HG03354 (cell line): ENCODE results near the gene MT1X.
A peak's percentile ranks its signal among the peaks of the same experiment; 100 is the strongest.

Source experiments
- ATAC-seq: cut with Tn5 transposase; IDR thresholded peaks from one replicate; pipeline ENCODE4 v1.9.1; 2021; ENCODE audit warnings: mild to moderate bottlenecking; ENCODE audit not compliant: unreplicated experiment, poor library complexity, severe bottlenecking

MT1X gene

GRCh38 chr16:56681939-56682702, at the start of gene MT1X:
Gene MT1X, plus strand, starts transcription at chr16:56682470. Its CDS starts 71 bp downstream, at chr16:56682541.
- ATAC-seq: peak; percentile 99

GRCh38 chr16:56632848-56633365, 49.4 kb upstream of the MT1X start:
- ATAC-seq: no peak

- no peak for ATAC-seq
These were observed 48.7 kb upstream of the MT1X start for GRCh38 chr16:56633535-56633934.

DNA sequence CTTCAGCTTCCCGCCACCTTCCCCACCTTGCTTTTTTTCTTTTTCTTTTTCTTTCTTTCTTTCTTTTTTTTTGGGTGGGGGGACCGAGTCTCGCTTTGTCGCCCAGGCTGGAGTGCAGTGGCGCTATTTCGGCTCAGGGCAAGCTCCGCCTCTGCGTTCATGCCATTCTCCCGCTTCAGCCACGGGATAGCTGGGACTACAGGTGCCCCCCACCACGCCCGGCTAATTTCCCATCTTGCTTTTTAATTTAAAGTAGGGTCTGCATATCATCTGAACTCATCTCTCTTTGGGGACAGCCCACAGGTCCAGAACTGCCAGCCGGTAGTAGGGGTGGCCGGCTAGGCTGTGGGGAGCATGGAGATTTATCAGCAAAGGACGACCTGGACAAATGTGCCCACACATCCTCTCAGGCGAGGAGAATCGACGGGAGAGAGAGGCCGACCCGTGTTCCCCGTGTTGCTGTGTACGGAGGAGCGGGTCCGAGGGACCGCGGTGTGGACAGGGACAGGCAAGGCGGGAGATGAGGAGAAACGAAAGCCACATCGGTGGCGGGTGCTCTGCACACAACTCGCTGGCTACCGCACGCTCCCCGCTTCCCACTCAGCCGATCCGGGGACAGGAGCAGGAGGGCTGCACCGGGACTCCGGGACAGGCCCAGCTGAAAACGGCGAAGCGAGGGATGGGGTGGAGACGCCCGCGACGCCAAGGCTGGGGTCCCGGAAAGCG, 47.4 kb upstream of the MT1X start:
- ATAC-seq: no peak

- ATAC-seq: no peak
These were observed 46.8 kb upstream of the MT1X start for GRCh38 chr16:56635441-56635967.

DNA sequence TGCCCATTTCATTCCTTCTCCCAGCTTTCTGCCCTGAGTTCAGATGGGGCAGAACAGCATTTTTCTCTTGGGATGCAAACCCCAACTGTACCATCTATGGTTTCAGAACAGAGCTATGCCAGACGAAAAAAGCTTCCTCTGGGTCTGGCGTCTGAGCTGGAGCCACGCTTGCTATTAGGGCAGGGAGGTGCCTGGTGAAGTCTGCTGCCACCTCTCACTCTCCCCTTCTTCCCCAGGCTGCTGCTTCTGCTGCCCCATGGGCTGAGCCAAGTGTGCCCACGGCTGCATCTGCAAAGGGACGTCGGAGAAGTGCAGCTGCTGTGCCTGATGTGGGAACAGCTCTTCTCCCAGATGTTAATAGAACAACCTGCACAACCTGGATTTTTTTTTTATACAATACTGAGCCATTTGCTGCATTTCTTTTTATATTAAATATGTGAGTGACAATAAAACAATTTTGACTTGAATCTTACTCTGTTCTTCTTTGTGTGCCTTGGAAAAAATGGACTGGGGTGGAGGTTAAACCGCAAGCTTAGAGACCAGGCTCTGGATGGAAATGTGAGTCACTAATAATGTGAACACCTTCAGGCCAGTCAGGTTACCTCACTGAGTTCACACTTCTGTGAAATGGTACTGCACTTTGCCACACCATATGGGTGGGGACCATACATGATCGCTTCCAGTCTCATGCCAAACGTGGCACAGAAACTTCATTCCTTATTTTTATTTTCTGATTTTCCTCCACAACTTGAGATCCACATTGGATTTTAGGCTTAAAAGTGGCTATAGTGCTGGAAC, 45.5 kb upstream of the MT1X start:
- ATAC-seq: no peak

DNA sequence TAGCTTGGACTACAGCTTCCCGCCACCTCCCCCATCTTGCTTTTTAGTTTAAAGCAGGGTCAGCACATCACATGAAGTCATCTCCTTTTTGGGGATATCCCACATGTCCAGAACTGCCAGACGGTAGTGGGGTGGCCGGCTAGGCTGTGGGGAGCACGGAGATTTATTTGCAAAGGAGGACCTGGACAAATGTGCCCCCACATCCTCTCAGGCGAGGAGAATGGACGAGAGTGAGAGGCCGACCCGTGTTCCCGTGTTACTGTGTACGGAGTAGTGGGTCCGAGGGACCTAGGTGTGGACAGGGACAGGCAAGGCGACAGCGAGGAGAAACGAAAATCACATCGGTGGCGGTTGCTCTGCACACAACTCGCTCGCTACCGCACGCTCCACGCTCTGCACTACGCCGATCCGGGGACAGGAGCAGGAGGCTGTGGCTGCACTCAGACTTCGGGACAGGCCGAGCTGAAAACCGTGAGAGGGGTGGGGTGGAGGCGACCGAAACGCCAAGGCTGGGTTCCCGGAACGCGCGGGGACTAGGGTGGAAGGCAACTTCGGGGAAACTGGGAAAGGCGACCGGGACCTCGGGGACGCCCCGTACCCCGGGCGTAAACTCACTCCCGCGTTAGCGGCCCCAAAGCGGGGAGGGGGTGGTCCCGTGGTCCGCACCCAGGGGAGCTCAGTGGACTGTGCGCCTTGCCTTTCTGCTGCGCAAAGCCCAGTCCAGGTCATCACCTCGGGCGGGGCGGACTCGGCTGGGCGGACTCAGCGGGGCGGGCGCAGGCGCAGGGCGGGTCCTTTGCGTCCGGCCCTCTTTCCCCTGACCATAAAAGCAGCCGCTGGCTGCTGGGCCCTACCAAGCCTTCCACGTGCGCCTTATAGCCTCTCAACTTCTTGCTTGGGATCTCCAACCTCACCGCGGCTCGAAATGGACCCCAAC, 44.2 kb upstream of the MT1X start, which contains the start of gene MT1A:
MT1A (plus strand) TSS at position 853 of the 937 bp plus-strand sequence; CDS start at position 926, 73 bp downstream.
- no peak for ATAC-seq

DNA sequence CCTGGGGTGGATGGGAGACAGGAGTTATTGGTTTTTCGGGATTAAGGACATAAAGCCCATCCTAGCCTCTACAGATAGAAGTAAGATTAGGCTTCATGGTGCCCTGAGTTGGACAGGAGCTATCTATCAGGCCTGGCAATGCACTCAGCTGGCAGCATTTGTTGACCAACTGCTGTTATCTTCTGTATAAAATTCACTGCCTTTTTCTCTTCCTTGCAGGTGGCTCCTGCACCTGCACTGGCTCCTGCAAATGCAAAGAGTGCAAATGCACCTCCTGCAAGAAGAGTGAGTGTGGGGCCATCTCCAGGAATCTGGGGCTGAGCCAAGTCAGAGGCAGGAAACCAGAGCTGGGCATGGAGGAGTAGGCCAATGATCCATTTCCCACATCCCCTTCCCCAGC, 43.2 kb upstream of the MT1X start:
- no peak for ATAC-seq

DNA sequence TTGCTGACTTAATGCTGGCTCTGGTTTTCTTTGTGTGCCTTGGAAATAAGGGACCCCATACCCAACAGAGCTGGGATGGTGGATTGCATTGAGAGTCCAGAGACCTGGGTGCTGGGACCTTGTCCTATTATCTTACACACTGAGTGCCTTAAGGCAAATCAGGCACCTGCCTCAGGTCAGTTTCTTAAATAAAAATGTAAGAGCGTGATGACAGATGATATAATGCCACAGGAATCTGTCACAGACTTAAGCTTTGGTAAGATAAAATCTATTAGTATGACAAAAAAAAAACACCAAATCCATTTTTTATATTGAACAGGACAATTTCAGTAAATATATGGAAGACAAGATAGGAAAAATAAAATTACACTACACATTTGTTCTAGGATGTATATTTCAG, 42.2 kb upstream of the MT1X start:
- ATAC-seq: no peak

GRCh38 chr16:56641166-56641565, 41.1 kb upstream of the MT1X start:
- ATAC-seq: no peak

GRCh38 chr16:56643080-56643778, 39.0 kb upstream of the MT1X start:
- peak; percentile 73 for ATAC-seq

DNA sequence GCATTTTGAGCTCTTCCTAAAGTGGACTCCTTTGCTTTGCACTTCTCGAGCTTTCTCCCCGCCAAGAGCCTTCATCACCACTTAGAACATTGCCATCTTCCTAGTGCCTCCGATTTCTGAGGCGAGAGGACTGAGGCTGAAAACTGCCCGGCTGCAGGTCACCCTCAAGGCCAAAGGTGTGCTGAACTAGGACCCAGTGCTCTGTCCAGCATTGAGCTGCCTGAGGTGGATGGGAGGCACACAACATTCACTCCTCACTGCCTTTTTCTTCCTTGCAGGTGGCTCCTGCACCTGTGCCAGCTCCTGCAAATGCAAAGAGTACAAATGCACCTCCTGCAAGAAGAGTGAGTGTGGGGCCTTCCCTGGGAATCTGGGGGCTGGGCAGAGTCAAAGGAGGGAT, 38.4 kb upstream of the MT1X start:
- no peak for ATAC-seq

DNA sequence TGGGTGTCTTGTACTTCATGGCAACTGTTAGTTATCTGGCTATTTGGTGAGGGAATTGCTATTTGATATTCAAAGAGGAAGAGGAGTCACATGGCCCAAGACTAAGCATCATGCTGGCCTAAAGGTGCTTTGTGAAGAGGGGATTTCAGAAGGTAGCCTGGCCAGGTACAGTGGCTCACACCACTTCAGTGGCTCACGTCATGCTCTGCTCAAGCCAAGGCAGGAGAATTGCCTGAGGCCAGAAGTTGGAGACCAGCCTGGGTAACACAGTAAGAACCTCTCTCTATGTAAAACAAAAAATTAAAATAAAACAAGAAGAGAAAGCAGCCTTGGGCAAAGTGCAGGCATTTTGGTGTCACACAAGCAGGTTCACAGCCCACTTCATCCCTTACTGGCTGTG, 37.0 kb upstream of the MT1X start:
- no peak for ATAC-seq

DNA sequence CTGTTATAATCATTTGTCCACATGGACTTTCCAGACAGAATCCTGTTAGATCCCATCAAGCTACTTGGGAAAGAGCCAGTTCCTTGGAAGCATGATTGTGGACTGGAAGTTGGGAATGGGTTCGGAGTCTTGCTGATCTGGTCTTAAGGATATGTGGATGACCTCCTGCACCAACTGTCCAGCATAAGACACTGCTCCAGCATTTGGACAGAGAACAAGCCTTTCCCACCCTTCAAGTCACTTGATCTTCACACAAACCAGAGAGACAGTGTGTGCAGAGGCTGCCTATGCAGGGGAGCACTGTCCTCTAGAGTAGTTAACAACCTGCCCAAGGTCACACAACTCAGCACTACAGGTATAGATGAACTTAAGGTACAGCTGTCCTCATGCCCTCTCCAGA, 36.4 kb upstream of the MT1X start:
- no peak for ATAC-seq

DNA sequence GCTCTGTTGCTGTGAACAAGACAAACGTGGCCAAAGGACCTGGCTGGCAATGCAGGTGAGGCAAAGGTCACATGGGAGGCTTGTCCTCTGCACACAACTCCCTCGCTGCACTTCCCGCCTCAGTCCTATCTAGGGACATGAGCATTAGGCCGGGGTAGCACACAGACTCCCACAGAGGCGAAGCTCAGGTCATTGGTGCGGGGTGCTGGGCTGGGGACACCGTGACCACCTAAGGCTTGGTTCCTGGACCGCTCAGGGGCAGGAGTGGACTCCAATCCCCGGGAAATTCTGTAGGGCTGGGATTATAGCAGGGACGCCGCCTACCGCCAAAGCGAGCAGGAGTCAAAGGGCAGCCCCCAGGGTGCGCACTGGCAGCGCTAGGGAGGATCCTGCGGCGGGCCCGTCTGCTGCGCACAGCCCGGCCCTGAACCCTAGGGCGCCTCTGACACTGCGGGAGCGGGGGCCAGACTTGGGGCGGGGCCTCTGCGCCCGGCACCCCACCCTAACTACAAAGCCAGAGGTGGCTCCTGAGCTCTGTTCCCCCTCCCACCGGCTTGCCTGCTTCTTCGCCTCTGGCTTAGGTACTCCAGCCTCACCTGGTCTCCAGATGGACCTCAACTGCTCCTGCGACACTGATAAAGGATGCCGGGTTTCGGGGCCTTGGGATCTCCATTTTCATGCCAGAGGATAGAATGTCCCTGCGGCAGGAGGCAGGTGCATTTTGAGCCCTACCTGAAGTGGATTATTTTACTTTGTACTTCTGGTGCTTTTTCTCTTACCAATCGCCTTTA, 34.4 kb upstream of the MT1X start:
- ATAC-seq: no peak

GRCh38 chr16:56649271-56649670, 33.0 kb upstream of the MT1X start:
- ATAC-seq: no peak

- ATAC-seq: no peak
These were observed 32.5 kb upstream of the MT1X start for GRCh38 chr16:56649820-56650219.

DNA sequence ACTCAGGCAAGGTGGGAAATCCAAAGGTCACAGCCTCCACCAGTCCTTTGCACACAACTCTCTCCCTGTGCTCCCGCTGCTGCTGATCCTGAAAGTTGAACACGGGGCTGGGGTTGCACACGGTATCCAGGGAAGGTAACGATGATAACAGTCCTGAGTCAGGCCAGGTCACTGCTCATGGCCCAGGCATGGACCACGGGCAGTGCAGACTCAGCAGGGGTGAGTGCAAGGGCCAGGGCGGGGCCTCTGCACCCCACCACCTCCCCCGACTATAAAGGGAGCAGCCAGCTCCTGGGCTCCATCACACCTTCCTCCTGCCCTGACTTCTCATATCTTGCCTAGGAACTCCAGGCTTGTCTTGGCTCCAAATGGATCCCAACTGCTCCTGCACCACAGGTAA, 30.7 kb upstream of the MT1X start, which contains the start of gene MT1B:
MT1B (plus strand) TSS at position 301 of the 400 bp plus-strand sequence; CDS start at position 369, 68 bp downstream.
- no peak for ATAC-seq
